Lower leg skin (tissue), 3 donors: ENCODE results near the gene GINS2.

Experiments used
- CTCF ChIP-seq, 3 donors: fragments of 450-650 bp; IDR thresholded peaks; one replicate each; pipeline ENCODE4 v1.5.1; 2016; ENCODE audit warnings: antibody characterized with exemption in 3 of 3, mild to moderate bottlenecking in 3 of 3, moderate library complexity in 2 of 3
- POLR2A ChIP-seq, 2 donors: fragments of 450-650 bp; IDR thresholded peaks; one replicate each; pipeline ENCODE4 v1.6.1; 2016 to 2017; ENCODE audit warnings: antibody characterized with exemption in 2 of 2, mild to moderate bottlenecking in 1 of 2, moderate library complexity in 1 of 2

GRCh38 chr16:85640585-85640984 is 48.2 kb downstream of the GINS2 start:
- TF ChIP-seq POLR2A (IDR thresholded peaks at IDR 0.05) (no peak), CTCF (IDR thresholded peaks at IDR 0.05) (no peak)
